ENCODE data around the gene ARRDC3.

ARRDC3 gene

GRCh38 chr5:91318724-91319123 lies 64.4 kb downstream of the ARRDC3 start:
- H3K36me3 ChIP-seq (ENCODE audit: control insufficient read depth, insufficient read depth, low read length): no peaks in the 10 kb centered on the region
- no peaks in the 10 kb centered on the region for H3K27me3 ChIP-seq (ENCODE audit: control insufficient read depth, insufficient read depth, low read length)
- no peaks in the 10 kb centered on the region for H3K9me3 ChIP-seq (ENCODE audit: control insufficient read depth, low read length)
- no peak overlapping the region for H3K9ac ChIP-seq (ENCODE audit: low read length)
- H3K4me3 ChIP-seq (ENCODE audit: low read length): no peak overlapping the region
- H3K4me1 ChIP-seq (ENCODE audit: control insufficient read depth, insufficient read depth, low read length): no peaks in the 10 kb centered on the region

All from mucosa of stomach (tissue), 1 donor.